Measurements from ENCODE around the gene POC1B.

POC1B gene

DNA sequence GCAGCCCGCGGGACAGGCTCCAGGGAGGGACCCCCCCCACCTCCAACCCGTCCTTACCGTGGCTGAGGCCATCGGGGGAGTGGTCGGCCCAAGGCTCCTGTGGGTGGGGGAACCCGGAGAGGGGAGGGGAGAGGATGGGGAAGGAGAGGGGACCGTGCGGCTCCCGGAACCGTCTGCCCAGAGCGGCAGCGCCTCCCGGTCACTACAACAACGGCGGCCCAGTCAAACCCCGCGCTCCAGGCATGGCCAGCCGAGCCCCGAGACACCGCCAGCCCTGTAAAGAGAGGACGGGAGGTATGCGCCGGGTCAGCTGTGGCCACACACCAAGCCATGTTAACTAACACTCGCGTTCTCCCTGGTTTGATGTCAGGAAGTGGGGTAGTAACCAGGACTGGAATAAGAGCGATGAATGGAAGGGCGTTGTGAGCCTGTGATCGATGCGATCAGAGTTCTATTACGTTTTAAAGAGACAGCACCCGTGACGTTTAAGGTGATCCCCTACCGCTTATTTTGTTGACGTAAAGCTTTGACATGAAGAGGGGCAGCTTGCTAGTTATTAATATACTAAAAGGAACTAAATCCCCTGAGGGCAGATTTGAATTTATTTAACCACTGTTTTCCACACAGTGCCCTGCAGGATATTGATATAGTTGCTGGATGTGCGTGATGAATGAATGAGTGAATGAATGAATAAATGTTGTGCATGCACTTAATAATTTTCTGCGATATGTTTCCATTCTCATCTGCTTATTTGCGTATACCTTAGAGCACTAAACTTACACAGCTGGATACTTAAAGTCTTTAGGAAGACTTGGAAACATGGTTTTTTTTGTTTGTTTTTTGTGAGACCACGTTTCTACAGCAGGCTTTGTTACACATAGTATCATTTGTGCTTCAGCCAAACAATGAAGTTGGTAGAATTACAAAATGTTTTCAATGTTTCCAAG lies at the start of gene POC1B:
Gene POC1B, minus strand, starts transcription at position 224 of the 947 bp plus-strand sequence. Its CDS starts 152 bp downstream, at position 72.
- TF ChIP-seq ZNF274 (IDR thresholded peaks at IDR 0.05; ENCODE audit: low read depth, low read length): no peak
- peak within 1 kb of the TSS; percentile 86 for H3K4me3 ChIP-seq (ENCODE audit: low read length)

DNA sequence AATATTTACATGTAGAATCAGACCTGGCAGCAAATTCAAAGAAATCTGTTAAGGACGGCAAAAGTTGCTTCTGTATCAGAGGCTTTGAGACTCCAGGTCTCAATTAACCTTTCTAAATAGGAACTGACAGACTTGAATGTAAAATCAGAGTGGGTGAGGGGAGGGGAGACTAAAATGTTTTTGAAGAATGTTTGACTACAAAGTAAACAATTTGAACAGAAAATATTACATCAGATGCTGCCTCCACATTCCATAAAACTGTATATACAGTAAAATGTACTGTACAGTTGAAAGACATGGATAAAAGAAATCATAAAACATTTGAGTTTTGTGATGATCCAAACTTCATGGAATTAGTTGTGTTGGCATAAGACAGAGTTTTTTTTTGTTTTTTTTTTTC lies 49.5 kb upstream of the POC1B start:
- no peak overlapping the region for H3K4me3 ChIP-seq (ENCODE audit: low read length)
- no peak for TF ChIP-seq ZNF274 (IDR thresholded peaks at IDR 0.05; ENCODE audit: low read depth, low read length)

DNA sequence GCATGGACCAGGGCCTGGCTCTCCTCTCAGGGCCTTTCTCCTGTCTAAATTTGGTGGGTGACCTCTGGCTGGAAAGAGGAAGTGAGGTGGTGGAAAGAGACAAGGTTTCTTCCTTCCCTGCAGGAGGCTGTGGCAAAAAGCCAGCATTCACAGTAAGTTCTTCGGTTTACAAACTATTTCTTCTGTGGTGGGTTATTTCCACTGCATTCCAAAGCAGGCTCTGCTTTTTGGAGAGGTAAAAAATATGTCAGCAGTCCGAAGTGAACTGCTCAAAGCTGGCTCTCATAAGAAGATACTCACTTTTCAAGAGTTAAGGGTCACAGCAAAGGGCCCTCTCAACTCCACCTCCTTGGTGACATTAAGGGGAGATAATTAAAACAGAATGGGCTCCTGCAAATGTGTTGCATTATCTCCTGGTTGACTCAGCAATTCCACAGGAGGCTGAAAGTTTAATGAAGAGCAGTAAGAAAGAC lies 48.9 kb upstream of the POC1B start:
- no peak for TF ChIP-seq ZNF274 (IDR thresholded peaks at IDR 0.05; ENCODE audit: low read depth, low read length)
- no peak overlapping the region for H3K4me3 ChIP-seq (ENCODE audit: low read length)

DNA sequence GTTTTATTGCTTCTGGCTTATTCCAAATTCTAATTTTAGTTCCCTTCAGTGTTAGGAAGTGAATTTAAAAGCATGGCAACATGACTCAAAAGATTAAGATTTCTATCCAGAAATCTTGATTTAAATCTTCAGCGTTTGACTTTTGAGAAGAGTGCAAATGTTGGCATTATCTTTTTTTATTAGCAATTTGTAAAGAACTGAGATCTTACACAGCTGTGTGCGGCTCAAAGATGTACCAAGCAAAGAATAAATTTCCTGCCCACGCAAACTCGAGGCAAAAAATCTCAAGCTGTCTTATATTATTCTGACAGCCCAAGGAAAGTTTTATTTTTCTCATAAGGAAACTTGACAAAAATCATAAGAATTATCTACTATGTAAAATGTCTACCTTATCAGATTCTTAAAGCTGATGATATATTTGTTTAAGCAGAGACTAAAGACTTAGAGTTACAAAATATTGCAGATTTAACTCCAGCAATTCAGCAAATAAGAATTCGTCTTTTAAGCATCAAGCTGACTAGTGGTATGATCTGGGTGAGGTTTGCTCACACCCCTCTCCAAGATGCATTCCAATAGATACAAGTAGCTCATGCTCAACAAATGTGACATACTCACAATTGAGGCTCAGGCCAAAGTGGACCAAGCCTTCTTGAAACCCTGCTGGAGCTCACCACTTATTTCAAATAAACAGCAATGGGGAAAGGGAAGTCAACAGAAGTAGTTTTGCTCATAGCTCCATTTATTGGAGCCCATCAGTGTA lies 47.4 kb upstream of the POC1B start:
- TF ChIP-seq ZNF274 (IDR thresholded peaks at IDR 0.05; ENCODE audit: low read depth, low read length): no peak
- no peak overlapping the region for H3K4me3 ChIP-seq (ENCODE audit: low read length)

DNA sequence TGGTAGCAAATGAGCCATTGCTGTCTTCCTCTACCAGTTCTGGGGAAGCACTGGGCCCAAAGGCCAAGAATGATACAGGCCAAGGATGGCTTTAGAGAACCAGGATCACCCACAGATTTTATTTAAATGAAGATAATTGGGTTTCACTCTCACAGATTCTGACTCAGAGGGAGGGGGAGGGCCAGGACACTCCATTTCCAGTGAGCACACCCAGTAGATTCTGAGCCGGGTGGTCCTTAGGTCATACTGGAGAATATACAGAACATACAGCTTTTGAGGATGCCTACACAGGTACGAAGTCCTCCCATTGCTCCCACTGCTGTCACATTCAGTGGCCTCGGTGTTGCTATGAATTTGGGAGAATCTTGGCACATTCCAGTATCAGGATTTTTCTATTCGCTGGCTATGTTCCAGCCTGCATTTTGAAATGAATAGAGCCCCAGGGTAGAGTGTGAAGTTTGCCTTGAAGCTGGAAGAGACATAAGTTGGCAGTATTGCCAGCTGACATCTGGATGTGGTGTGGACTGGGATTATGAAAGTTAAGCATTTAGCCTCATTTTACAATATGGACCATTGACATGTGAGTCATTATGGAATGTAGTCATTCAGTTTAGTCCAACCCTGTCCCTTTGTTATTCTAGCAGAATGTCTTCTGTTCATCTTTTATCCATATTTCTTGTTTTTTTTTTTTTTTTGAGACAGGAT lies 45.8 kb upstream of the POC1B start:
- no peak for TF ChIP-seq ZNF274 (IDR thresholded peaks at IDR 0.05; ENCODE audit: low read depth, low read length)

DNA sequence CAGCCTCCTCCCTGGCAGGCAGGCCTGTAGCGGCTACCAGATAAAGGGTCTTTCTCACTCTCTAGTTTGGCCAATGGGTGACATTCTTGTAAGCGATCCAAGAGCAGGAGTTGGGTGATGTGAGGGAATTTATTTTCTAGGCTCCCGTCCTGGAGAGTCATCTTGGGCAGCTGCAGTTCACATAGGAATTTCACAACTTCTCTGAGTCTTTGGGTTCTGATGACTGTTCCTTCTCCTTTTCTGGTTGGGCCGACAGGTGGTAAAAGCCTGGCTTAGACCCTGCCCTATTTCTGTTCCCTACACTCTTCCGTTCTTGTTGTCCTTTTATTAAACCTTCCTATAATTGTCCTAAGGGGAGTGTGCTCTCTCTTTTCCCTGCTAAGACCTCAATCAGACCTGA lies 42.6 kb upstream of the POC1B start:
- no peak overlapping the region for H3K4me3 ChIP-seq (ENCODE audit: low read length)
- TF ChIP-seq ZNF274 (IDR thresholded peaks at IDR 0.05; ENCODE audit: low read depth, low read length): no peak

More for the DNA sequence above, 45.8 kb upstream of the POC1B start:
- H3K4me3 ChIP-seq (ENCODE audit: low read length): no peak overlapping the region

DNA sequence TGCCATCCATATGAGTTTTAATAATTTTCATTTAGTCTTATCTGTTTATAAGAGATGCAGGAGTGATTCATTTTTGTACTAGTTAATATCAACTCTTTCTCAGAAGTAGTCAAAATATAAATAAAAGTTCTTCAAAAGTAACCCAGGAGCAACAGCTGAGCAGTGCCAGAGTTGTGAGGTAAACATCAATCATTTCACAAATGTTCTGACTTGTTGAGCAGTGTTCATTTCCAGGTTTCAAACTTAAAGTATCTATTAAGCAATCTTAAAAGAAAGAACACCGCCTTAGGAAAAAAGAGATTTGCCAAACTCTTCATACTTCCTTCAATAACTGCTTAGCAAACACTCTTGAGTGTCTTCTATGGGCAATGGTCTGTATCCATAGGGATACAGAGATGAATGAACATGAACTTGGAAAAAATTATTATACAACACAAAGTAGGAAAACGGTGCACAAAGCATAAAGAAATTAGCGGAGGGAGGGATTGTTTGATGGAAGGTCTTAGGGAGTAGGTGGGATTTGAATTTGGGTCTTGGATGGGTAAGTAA lies 41.9 kb upstream of the POC1B start:
- H3K4me3 ChIP-seq (ENCODE audit: low read length): no peak overlapping the region
- no peak for TF ChIP-seq ZNF274 (IDR thresholded peaks at IDR 0.05; ENCODE audit: low read depth, low read length)

DNA sequence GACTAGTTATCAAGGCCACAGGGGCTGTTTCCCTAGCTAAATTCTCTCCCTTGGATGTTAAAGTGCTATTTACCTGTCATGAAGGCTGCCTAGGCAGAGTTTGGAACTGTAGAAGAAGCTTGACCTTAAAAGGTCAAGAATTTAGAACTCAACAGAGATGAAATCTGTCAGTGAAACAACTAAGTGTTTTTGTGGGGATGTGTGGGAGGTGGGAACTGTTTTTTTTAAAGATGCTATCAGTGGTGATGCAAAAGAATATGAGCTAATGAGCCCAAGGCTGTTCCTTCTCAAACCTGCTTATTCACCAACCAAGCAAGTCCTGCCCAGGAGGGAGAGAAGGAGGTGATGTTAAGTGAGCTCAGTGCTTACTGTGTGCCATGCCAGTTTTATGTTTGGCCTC lies 40.8 kb upstream of the POC1B start:
- H3K4me3 ChIP-seq (ENCODE audit: low read length): no peak overlapping the region
- TF ChIP-seq ZNF274 (IDR thresholded peaks at IDR 0.05; ENCODE audit: low read depth, low read length): no peak

DNA sequence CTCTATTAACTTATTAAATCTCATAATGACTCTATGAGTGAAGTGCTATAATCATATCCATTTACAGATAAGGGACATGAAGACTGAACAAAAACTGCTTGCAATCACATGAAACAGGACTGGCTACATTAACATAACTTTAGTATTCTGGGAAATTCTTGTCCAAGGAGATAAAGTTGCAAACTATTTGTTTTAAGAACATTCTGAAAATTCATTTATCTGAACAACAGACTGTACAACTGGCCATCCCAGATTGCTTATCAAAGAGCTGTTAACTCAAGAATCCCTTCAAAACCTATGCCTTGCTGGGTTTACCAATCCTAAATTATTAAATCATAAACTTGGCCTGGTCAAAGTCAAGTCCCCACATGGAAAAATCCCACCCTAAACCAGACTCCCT lies 39.2 kb upstream of the POC1B start:
- no peak overlapping the region for H3K4me3 ChIP-seq (ENCODE audit: low read length)
- TF ChIP-seq ZNF274 (IDR thresholded peaks at IDR 0.05; ENCODE audit: low read depth, low read length): no peak

DNA sequence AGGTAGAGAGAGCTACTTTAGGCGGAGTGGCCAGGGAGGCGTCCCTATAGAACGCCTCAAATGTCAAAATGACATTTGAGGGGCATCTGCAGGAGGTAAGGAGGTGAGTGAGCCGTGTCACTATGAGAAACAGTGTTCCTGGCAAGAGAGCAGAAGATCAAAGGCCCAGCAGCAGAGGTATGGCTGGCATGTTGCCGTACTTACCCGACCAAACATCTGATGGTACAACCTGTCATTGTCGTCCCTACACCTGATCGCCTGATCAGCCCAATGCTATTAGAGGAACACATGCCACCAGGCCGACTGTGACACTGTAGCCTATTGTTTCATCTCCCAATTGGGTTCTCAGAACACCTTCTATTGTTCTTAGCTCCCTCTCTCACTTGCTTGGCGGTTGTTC lies 33.9 kb upstream of the POC1B start:
- no peak overlapping the region for H3K4me3 ChIP-seq (ENCODE audit: low read length)
- TF ChIP-seq ZNF274 (IDR thresholded peaks at IDR 0.05; ENCODE audit: low read depth, low read length): no peak

DNA sequence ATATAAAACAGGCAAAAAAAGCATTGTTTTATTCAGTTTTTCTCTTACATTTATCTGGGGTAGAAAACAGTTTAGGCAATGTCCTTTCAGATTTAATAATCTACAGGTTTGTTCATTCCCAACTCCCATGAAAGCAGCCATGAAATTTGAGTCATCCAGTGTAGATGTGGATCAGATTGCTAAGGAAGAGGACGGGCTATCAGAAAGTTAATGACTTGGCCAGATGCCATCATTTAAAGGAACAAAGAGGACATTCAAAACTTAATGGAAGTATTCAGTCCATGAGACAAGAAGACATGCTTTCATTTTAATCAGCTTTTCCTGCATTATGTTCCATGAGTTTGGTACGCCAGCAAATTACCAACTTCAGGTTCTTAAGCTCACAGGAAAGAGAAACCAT lies 31.1 kb upstream of the POC1B start:
- TF ChIP-seq ZNF274 (IDR thresholded peaks at IDR 0.05; ENCODE audit: low read depth, low read length): no peak
- H3K4me3 ChIP-seq (ENCODE audit: low read length): no peak overlapping the region

DNA sequence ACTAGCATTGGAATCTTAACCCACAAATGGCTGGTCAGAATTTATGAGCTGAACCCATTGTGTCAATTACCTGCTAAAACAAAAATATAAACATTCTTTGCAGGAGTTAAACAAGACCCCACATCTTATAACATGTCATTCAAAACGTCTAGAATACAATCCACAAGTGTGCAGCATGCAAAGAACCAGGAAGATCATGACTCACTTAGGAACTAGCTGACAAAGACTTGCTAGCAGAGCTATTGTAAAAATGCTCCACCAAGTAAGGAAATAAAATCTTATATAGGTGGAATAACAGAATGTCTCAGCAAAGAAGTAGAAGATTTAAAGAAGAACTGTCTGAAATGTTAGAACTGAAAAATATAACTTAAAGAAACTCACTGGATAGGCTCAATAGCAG lies 26.5 kb upstream of the POC1B start:
- no peak for TF ChIP-seq ZNF274 (IDR thresholded peaks at IDR 0.05; ENCODE audit: low read depth, low read length)
- no peak overlapping the region for H3K4me3 ChIP-seq (ENCODE audit: low read length)

DNA sequence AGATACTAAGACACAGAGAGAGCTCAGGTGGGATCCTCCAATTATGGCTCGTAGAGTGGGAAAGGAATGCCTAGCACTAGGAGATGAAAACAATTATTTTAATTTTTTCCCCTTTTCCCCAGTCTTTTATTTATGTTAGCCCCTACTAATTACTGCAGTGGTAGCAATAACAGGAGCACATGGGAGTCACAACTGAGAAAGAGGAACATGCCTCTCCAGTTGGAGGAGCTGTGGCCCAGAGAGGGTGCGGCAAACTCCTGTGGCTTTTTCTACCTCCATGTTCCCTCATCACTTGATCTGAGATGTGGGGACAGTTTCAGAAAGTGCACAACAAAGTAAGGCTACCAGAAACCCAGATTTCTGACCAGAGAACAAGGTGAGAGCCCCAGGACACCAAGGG lies 25.9 kb upstream of the POC1B start:
- TF ChIP-seq ZNF274 (IDR thresholded peaks at IDR 0.05; ENCODE audit: low read depth, low read length): no peak
- H3K4me3 ChIP-seq (ENCODE audit: low read length): no peak overlapping the region

DNA sequence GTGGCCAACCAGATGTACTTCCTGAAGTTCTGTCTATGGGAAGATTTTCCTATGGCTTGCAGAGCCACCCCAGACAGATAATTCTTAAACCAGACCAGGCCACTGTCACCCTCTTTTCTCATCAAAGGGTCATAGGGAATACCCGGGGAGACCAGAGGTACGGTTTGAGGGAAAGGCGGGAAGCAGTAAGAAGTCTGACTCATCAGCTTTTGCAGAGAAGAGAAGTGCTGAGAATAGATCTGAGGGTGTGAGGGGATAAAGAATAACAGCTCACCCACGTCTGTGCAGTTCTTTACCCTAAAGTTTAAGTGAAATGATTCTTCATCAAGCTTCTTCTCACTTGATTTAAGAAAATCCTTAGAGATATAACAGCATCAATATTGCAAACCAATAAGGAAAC lies 21.3 kb upstream of the POC1B start:
- H3K4me3 ChIP-seq (ENCODE audit: low read length): no peak overlapping the region
- TF ChIP-seq ZNF274 (IDR thresholded peaks at IDR 0.05; ENCODE audit: low read depth, low read length): no peak
